Testis (tissue), 3 donors: Measurements from ENCODE around the gene RGS18. TPM values are rescaled to one million over a fixed set of nuclear protein-coding genes. Genes with fewer than 3 reads are reported as not detected.

ENCODE experiments used
- DNase-seq: peaks from one replicate; pipeline ENCODE4 v3.0.0-alpha.2; 2019
- H3K27ac ChIP-seq, 2 donors: fragments of 200-600 bp; sonication (generic); one replicate each; pipeline ENCODE4 v1.5.1; 2019
- H3K27me3 ChIP-seq: fragments of 200-600 bp; sonication (generic); one replicate; pipeline ENCODE4 v1.5.1; 2019
- H3K36me3 ChIP-seq: fragments of 200-600 bp; sonication (generic); one replicate; pipeline ENCODE4 v1.5.1; 2017; ENCODE audit warnings: low read depth; ENCODE audit errors: missing control alignments
- H3K4me1 ChIP-seq: fragments of 200-600 bp; sonication (generic); one replicate; pipeline ENCODE4 v1.5.1; 2019
- H3K4me3 ChIP-seq, 2 donors: fragments of 200-600 bp; sonication (generic); one replicate each; pipeline ENCODE4 v1.5.1; 2017 to 2019
- H3K9me3 ChIP-seq: fragments of 200-600 bp; sonication (generic); one replicate; pipeline ENCODE4 v1.5.1; 2017
- CTCF ChIP-seq, 3 experiments: fragments of 450-650 bp in 2 of 3; fragments of 200-600 bp in 1 of 3; sonication (generic) in 1 of 3; IDR thresholded peaks; one replicate each; pipeline ENCODE4 v1.5.1; 2016 to 2019; ENCODE audit warnings: antibody characterized with exemption in 3 of 3, mild to moderate bottlenecking in 2 of 3, moderate library complexity in 1 of 3
- POLR2A ChIP-seq: fragments of 450-650 bp; IDR thresholded peaks from one replicate; pipeline ENCODE4 v1.6.1; 2017; ENCODE audit warnings: antibody characterized with exemption, mild to moderate bottlenecking, moderate library complexity
- WGBS, 2 donors: methylation state at CpG; one replicate each; pipeline ENCODE4 v1.1.5; 2018; 5-methylcytosine and 5-hydroxymethylcytosine counted together
- intact Hi-C: fragments of 100-400 bp; cut with DNase I; formaldehyde crosslinking; loops from one replicate; pipeline ENCODE4 v1.15.1; 2023; ENCODE audit warnings: low total_unique reads
- polyA plus RNA-seq: library from polyadenylated mRNA; stranded (reverse); fragments of 350-450 nt; fragmentation: Illumina TruSeq; extraction: RNeasy Lipid Tissue Mini Kit (QIAGEN cat#74804); gene quantifications from one replicate; pipeline ENCODE4 v1.2.3, GENCODE V29; 2014; ENCODE audit warnings: low read depth, low replicate concordance; ENCODE audit not compliant: insufficient read depth
- total RNA-seq, 2 donors: library from RNA; depleted of rRNA; stranded (reverse); fragments of >200 nt; gene quantifications; one replicate each; pipeline ENCODE4 v1.2.3, GENCODE V29; 2016

Gene RGS18
- total and polyA plus RNA-seq, 3 donors from 2014 or later = 0.75 to 1.7 (median 0.79) TPM

GRCh38 chr1:192167911-192168700, 9.8 kb downstream of the RGS18 start:
- no peaks in the 10 kb centered on the region for H3K36me3 ChIP-seq
- no peaks in the 10 kb centered on the region for H3K4me1 ChIP-seq
- 97 to 98% methylated on average over 3 of the region's 3 CpGs for WGBS, 2 donors
- TF ChIP-seq CTCF (IDR thresholded peaks at IDR 0.05) (no peak), POLR2A (no peak)
- H3K27ac ChIP-seq = no peak overlapping the region
- DNase-seq = no peak
- intact Hi-C loops = no loop called here
- no peaks in the 10 kb centered on the region for H3K27me3 ChIP-seq
- H3K4me3 ChIP-seq = no peak overlapping the region
- H3K9me3 ChIP-seq = no peaks in the 10 kb centered on the region

- no peak overlapping the region for H3K4me3 ChIP-seq
- H3K4me1 ChIP-seq = no peaks in the 10 kb centered on the region
- no peak overlapping the region for H3K27ac ChIP-seq
- DNase-seq = no peak
- no peaks in the 10 kb centered on the region for H3K27me3 ChIP-seq
- no peaks in the 10 kb centered on the region for H3K9me3 ChIP-seq
- TF ChIP-seq CTCF (IDR thresholded peaks at IDR 0.05) = no peak
- TF ChIP-seq POLR2A = no peak
- 53 to 55% methylated on average over 4 of the region's 4 CpGs for WGBS, 2 donors
- no peaks in the 10 kb centered on the region for H3K36me3 ChIP-seq
- intact Hi-C loops = no loop called here
Observed at GRCh38 chr1:192168964-192169363, 10.7 kb downstream of the RGS18 start.

GRCh38 chr1:192170196-192170984, 12.1 kb downstream of the RGS18 start:
- intact Hi-C loops = no loop called here
- no peaks in the 10 kb centered on the region for H3K9me3 ChIP-seq
- H3K4me3 ChIP-seq = no peak overlapping the region
- no peak for DNase-seq
- TF ChIP-seq CTCF (IDR thresholded peaks at IDR 0.05) (no peak), POLR2A (no peak)
- WGBS, 2 donors = 37 to 56% methylated on average over 6 of the region's 6 CpGs
- no peaks in the 10 kb centered on the region for H3K4me1 ChIP-seq
- H3K36me3 ChIP-seq = no peaks in the 10 kb centered on the region
- H3K27ac ChIP-seq = no peak overlapping the region
- no peaks in the 10 kb centered on the region for H3K27me3 ChIP-seq

- no peaks in the 10 kb centered on the region for H3K4me1 ChIP-seq
- no peak for TF ChIP-seq POLR2A
- H3K27me3 ChIP-seq = no peaks in the 10 kb centered on the region
- no peak overlapping the region for H3K27ac ChIP-seq
- intact Hi-C loops = no loop called here
- no peak for DNase-seq
- H3K36me3 ChIP-seq = no peaks in the 10 kb centered on the region
- H3K4me3 ChIP-seq = no peak overlapping the region
- WGBS, 2 donors = 75 to 84% methylated on average over 3 of the region's 3 CpGs
- H3K9me3 ChIP-seq = no peaks in the 10 kb centered on the region
Observed at GRCh38 chr1:192171123-192171522, 12.9 kb downstream of the RGS18 start.

GRCh38 chr1:192175971-192176370, 17.7 kb downstream of the RGS18 start:
- H3K9me3 ChIP-seq = no peaks in the 10 kb centered on the region
- no peak for TF ChIP-seq CTCF (IDR thresholded peaks at IDR 0.05)
- no peak for TF ChIP-seq POLR2A
- no peaks in the 10 kb centered on the region for H3K27me3 ChIP-seq
- H3K27ac ChIP-seq = no peak overlapping the region
- WGBS, 2 donors = 88 to 96% methylated on average over 2 of the region's 2 CpGs
- intact Hi-C loops = no loop called here
- H3K4me1 ChIP-seq = no peaks in the 10 kb centered on the region
- H3K4me3 ChIP-seq = no peak overlapping the region
- no peak for DNase-seq
- H3K36me3 ChIP-seq = no peaks in the 10 kb centered on the region
